Esophagus muscularis mucosa (tissue), 4 donors: Measurements from ENCODE around the gene STKLD1. TPM values are rescaled to one million over a fixed set of nuclear protein-coding genes. Genes with fewer than 3 reads are reported as not detected.
"Not testable (repeated sequence)": the region's sequence is repeated elsewhere in the genome, so short reads cannot be mapped to it uniquely, and the experiment has no call there.

Experiments used
- DNase-seq: peaks from one replicate; pipeline ENCODE4 v3.0.0-alpha.2; 2017; ENCODE audit errors: extremely low spot score
- H3K27ac ChIP-seq, 4 donors: fragments of 200-600 bp; sonication (generic); replicated peaks in 1 of 4; 1 replicate in 3 of 4; 2 replicates in 1 of 4; pipeline ENCODE4 v1.5.1; 2016 to 2019; ENCODE audit warnings: mild to moderate bottlenecking in 1 of 4
- H3K27me3 ChIP-seq, 4 donors: fragments of 200-600 bp; sonication (generic); one replicate each; pipeline versions ENCODE4 v1.5.1 to v1.6.0; 2016 to 2019
- H3K36me3 ChIP-seq, 4 donors: fragments of 200-600 bp; sonication (generic); one replicate each; pipeline ENCODE4 v1.5.1; 2016 to 2019
- H3K4me1 ChIP-seq, 4 donors: fragments of 200-600 bp; sonication (generic); one replicate each; pipeline ENCODE4 v1.5.1; 2016 to 2019
- H3K4me3 ChIP-seq, 4 donors: fragments of 200-600 bp; sonication (generic); 1 replicate in 2 of 4; 2 replicates in 2 of 4; pipeline ENCODE4 v1.5.1; 2016 to 2019; ENCODE audit warnings: mild to moderate bottlenecking in 4 of 4, moderate library complexity in 1 of 4
- H3K9me3 ChIP-seq, 4 donors: fragments of 200-600 bp; sonication (generic); 1 replicate in 3 of 4; 2 replicates in 1 of 4; pipeline ENCODE4 v1.5.1; 2016 to 2019
- EP300 ChIP-seq: sonication (generic); formaldehyde crosslinking; IDR thresholded peaks from one replicate; pipeline ENCODE4 v1.6.1; 2017; ENCODE audit warnings: antibody characterized with exemption
- POLR2A ChIP-seq: fragments of 450-650 bp; IDR thresholded peaks from one replicate; pipeline ENCODE4 v1.6.1; 2017; ENCODE audit warnings: antibody characterized with exemption, moderate library complexity, mild to moderate bottlenecking, low read depth
- POLR2AphosphoS5 ChIP-seq, 2 donors: sonication (generic); formaldehyde crosslinking; IDR thresholded peaks; one replicate each; pipeline ENCODE4 v1.6.1; 2017; ENCODE audit warnings: antibody characterized with exemption in 2 of 2
- WGBS: methylation state at CpG from one replicate; pipeline ENCODE4 v1.1.5; 2018; 5-methylcytosine and 5-hydroxymethylcytosine counted together
- intact Hi-C: fragments of 100-400 bp; cut with DNase I; formaldehyde crosslinking; loops from one replicate; pipeline ENCODE4 v1.15.1; 2023
- total RNA-seq, 4 donors: library from RNA; depleted of rRNA; stranded (reverse); fragments of >200 nt; gene quantifications; one replicate each; pipeline versions ENCODE4 v1.1.0 to v1.2.1, GENCODE V29; 2016
- TF ChIP-seq, protein P1 (sequence below), 3 experiments: fragments of 200-600 bp in 2 of 3; fragments of 450-650 bp in 1 of 3; sonication (generic) in 2 of 3; IDR thresholded peaks; one replicate each; pipeline ENCODE4 v1.5.1; 2017 to 2019; ENCODE audit warnings: antibody characterized with exemption in 3 of 3, mild to moderate bottlenecking in 2 of 3, moderate library complexity in 1 of 3

Gene STKLD1
- total RNA-seq, 4 donors from 2014 or later = 0.26 to 2.1 (median 1.0) TPM; not detected in 1

DNA sequence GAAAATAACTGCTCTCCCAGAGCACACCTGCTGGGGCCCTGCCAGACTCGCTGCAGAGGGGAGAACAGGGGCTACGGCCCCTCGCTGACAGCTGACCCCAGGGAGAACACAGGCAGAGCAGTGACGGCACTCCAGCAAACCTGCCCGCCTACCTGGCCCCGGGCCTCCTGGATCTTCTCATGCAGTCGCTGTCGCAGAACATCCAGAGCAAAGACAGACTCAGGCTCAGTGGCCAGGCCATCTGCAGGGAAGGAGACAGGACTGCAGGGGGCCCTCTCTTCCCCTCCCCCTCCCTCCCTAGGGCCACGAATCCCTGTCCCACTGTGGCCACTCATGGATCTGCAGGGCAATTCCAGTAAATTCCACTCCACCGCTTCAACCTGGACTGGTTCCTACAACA lies 42.6 kb upstream of the STKLD1 start:
- Histone ChIP-seq H3K27ac (no peak overlapping the region), H3K36me3 (peaks cover 36 to 52% (median 44%) of the 10 kb centered on the region in 4 donors), H3K27me3 (no peaks in the 10 kb centered on the region), H3K9me3 (no peaks in the 10 kb centered on the region), H3K4me3 (no peak overlapping the region), H3K4me1 (peaks cover 19 to 37% (median 30%) of the 10 kb centered on the region in 4 donors)
- DNase-seq = no peak
- intact Hi-C loops = loop anchor here (5.0 to 10.0 kb wide), 2 partner anchors 146 to 229 kb away; no protein-coding TSS in a partner anchor
- no peak for TF ChIP-seq POLR2A
- no peak for TF ChIP-seq POLR2AphosphoS5 (IDR thresholded peaks at IDR 0.05)
- no peak for TF ChIP-seq EP300
- TF ChIP-seq, protein P1, sequence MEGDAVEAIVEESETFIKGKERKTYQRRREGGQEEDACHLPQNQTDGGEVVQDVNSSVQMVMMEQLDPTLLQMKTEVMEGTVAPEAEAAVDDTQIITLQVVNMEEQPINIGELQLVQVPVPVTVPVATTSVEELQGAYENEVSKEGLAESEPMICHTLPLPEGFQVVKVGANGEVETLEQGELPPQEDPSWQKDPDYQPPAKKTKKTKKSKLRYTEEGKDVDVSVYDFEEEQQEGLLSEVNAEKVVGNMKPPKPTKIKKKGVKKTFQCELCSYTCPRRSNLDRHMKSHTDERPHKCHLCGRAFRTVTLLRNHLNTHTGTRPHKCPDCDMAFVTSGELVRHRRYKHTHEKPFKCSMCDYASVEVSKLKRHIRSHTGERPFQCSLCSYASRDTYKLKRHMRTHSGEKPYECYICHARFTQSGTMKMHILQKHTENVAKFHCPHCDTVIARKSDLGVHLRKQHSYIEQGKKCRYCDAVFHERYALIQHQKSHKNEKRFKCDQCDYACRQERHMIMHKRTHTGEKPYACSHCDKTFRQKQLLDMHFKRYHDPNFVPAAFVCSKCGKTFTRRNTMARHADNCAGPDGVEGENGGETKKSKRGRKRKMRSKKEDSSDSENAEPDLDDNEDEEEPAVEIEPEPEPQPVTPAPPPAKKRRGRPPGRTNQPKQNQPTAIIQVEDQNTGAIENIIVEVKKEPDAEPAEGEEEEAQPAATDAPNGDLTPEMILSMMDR (IDR thresholded peaks at IDR 0.05) = no peak
- WGBS = 60% methylated on average over 1 of the region's 10 CpGs

DNA sequence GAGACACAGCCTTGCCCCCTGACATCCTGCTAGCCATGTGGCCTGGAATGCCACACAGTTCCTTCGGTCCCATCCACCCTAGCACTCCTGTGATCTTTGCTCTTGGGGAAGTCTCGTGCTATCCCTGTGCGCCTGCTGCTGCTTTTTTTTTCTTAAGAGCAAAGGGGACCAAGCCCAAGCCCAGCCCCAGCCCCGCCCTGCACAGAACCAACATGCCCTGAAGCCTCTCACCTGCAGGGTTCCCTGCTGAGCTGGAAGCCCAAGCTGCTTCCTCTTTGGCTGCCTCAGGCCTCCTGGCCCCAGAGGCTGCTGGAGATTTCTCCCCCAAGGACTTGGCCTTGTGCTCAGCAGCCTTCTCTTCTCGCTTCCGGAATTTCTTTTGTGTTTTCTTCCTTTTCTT lies 42.0 kb upstream of the STKLD1 start:
- WGBS = 94% methylated on average over 6 of the region's 6 CpGs
- TF ChIP-seq POLR2A = no peak
- TF ChIP-seq, protein P1 (IDR thresholded peaks at IDR 0.05) = no peak
- TF ChIP-seq EP300 = no peak
- no peak for TF ChIP-seq POLR2AphosphoS5 (IDR thresholded peaks at IDR 0.05)
- H3K4me1 ChIP-seq = peaks cover 19 to 37% (median 30%) of the 10 kb centered on the region in 4 donors
- no peaks in the 10 kb centered on the region for H3K9me3 ChIP-seq
- intact Hi-C loops = loop anchor here (5.0 to 10.0 kb wide), 2 partner anchors 147 to 229 kb away; no protein-coding TSS in a partner anchor
- no peak overlapping the region for H3K4me3 ChIP-seq
- peaks cover 37 to 58% (median 46%) of the 10 kb centered on the region in 4 donors for H3K36me3 ChIP-seq
- no peak overlapping the region for H3K27ac ChIP-seq
- no peaks in the 10 kb centered on the region for H3K27me3 ChIP-seq
- no peak for DNase-seq

DNA sequence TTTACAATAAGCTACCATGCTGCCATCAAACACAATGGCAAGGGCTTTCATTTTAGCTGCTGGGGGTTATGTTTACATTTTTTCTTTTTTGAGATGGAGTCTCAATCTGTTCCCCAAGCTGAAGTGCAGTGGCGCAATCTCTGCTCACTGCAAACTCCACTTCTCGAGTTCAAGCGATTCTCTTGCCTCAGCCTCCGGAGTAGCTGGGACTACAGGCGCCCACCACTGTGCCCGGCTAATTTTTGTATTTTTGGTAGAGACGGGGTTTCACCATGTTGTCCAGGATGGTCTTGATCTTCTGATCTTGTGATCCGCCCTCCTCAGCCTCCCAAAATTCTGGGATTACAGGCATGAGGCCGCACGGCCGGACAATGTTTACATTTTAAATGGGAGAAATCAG lies 41.3 kb upstream of the STKLD1 start:
- not testable (repeated sequence) for DNase-seq, H3K27ac ChIP-seq, H3K27me3 ChIP-seq, H3K9me3 ChIP-seq
- H3K36me3 ChIP-seq = peaks cover 41 to 65% (median 50%) of the 10 kb centered on the region in 4 donors
- H3K4me1 ChIP-seq = peaks cover 19 to 41% (median 34%) of the 10 kb centered on the region in 4 donors
- 74% methylated on average over 11 of the region's 11 CpGs for WGBS
- intact Hi-C loops = loop anchor here (5.0 to 10.0 kb wide), 2 partner anchors 148 to 230 kb away; no protein-coding TSS in a partner anchor
- peak overlapping the region; percentile 82 to 90 (median 86) for H3K4me3 ChIP-seq

DNA sequence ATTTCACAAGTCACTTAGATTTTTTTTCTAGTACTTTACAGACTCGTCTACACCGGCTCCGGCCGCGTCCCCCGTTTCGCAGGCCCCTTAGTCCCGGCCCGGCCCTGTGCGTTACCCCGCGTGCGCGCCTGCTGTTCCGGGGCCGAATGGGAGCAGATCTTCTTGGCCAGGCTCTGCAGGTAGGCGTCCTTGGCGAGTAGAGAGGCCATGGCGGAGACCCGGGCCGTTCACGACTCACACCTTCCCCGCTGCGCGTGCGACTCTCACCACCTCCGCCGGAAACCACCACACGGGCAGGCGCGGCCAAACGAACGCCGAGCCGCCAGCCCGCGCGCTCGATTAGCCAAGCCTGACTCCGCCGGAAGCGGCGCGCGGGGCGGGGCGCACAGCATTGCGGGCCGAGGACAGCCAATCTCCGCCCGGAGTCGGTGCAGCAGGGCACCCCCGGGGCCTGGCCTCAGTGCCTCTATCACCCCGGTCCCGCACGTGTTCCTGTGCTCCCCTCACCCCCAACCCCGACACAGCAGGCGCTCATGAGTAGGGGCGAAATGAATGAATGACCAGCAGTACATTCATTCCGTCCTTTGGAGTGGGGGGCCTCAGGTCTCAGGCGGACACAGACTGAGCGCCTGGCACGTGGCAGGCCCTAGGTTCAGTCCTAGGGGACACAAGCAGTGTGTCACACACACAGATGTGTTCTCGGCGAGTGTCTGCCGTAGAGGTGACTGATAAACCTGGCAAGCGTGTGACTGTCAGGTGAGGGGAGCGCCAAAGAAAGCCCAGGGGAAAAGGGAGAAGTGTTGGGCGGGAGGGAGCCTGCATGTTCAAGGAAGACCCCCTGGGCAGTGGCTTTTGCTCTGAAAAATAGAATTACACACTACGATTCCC lies 40.0 kb upstream of the STKLD1 start, which contains the start of gene SURF6:
TSS of gene SURF6 (minus strand) at position 265 of the 888 bp plus-strand sequence. CDS start at position 209, 56 bp downstream.
- DNase-seq = peak; percentile 97
- intact Hi-C loops = loop anchor here (10.0 kb wide), 1 partner anchor 231 kb away; no protein-coding TSS in a partner anchor
- peak within 1 kb of the TSS; percentile 70 to 82 (median 74) for H3K27ac ChIP-seq
- peak within 1 kb of the TSS; percentile 82 to 90 (median 86) for H3K4me3 ChIP-seq
- H3K9me3 ChIP-seq = no peaks in the 10 kb centered on the region
- H3K27me3 ChIP-seq = no peaks in the 10 kb centered on the region
- 10% methylated on average over 22 of the region's 70 CpGs for WGBS
- H3K36me3 ChIP-seq = peaks cover 42 to 65% (median 53%) of the 10 kb centered on the region in 4 donors
- H3K4me1 ChIP-seq = peaks cover 19 to 41% (median 34%) of the 10 kb centered on the region in 4 donors
- TF ChIP-seq, protein P1 (IDR thresholded peaks at IDR 0.05) = peak in 2 of 3 experiments; percentile 11 to 36
- TF ChIP-seq EP300 = no peak
- peak; percentile 82 to 98 for TF ChIP-seq POLR2AphosphoS5 (IDR thresholded peaks at IDR 0.05)

DNA sequence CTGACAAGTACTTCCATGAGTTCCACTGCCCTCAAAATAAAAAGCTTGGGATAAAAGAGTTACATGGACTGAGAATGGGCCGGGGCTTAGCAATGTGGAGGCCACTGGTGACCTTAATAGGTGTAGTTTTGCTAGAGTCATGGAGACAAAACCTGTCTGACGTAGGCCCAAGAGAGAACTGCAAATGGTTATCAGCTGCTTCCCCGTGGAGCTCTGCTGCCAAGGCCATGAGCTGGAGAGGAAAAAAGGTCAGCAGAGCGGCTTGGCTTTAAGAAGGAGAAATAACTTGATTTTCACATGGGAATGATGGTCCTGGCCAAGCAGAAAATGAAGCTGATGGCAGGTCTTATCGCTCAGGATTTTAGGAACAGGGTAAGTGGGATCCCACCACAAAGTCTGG lies 36.5 kb upstream of the STKLD1 start:
- Histone ChIP-seq H3K36me3 (peaks cover 32 to 65% (median 54%) of the 10 kb centered on the region in 4 donors), H3K9me3 (no peaks in the 10 kb centered on the region), H3K4me1 (peaks cover 14 to 34% (median 30%) of the 10 kb centered on the region in 4 donors), H3K4me3 (no peak overlapping the region), H3K27ac (peak overlapping the region in 1 of 4 donors; percentile 27), H3K27me3 (no peaks in the 10 kb centered on the region)
- WGBS = 72% methylated on average over 5 of the region's 5 CpGs
- TF ChIP-seq EP300 = no peak
- intact Hi-C loops = loop anchor here (10.0 kb wide), 1 partner anchor 235 kb away; no protein-coding TSS in a partner anchor
- no peak for DNase-seq
